ENCODE measurements around the gene ZNF207.

- no peak for TF ChIP-seq YY1 (tag by site-specific recombination; IDR thresholded peaks at IDR 0.05)
- TF ChIP-seq TCF7L2 (IDR thresholded peaks at IDR 0.05; ENCODE audit: borderline replicate concordance, low read depth, low read length) = no peak
- TF ChIP-seq ZNF560 (tag by site-specific recombination; IDR thresholded peaks at IDR 0.05; ENCODE audit: borderline replicate concordance) = no peak
- no peak for TF ChIP-seq CTCF (tag by site-specific recombination; IDR thresholded peaks at IDR 0.05)
- TF ChIP-seq ZNF639 (tag by site-specific recombination; IDR thresholded peaks at IDR 0.05) = no peak
- no peak for TF ChIP-seq ZBTB7A (tag by site-specific recombination; IDR thresholded peaks at IDR 0.05; ENCODE audit: low read depth)
These were observed 6.8 kb downstream of the ZNF207 start for GRCh38 chr17:32356750-32357149.
